ENCODE data around the gene C2orf69. TPM values are rescaled to one million over a fixed set of nuclear protein-coding genes. Genes with fewer than 3 reads are reported as not detected.
"Not testable (repeated sequence)": the region's sequence is repeated elsewhere in the genome, so short reads cannot be mapped to it uniquely, and the experiment has no call there.

Gene C2orf69
- total and polyA plus RNA-seq, 4 donors: 4.5 to 11.1 (median 6.8) TPM

DNA sequence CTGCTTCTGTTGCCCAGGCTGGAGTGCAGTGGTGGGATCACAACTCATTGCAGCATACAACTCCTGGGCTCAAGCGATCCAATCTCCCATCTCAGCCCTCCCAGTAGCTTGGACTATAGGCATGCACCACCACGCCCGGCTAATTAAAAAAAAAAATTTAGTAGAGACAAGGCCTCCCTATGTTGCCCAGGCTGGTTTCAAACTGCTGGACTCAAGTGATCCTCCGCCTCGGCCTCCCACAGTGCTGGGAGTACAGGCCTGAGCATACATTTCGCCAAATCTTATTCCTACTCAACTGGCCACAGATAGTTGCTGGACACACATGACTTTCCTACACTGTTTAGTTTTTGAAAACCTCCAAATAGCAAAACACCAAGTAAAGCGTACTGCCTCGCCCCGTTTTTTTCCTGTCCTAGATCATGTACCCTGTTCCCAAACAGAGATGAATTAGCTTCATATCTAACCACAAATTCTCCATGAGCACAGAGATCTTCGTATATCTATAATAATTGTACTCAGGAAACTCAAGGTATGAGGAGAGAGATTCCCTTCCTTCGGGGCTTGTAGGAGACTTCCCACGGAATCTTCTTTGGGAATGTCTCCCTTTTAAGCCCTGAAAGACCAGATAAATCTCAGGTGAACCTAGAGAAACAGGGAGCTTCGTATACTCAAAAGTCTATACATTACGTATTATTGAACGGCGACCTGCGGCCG lies 598 bp upstream of the C2orf69 start:
- no peak for DNase-seq
- Histone ChIP-seq H3K27ac (ENCODE audit: low read depth in 1 of 2, low read length in 1 of 2) (peak overlapping the region in 1 of 2 donors; percentile 98), H3K4me3 (peak overlapping the region; percentile 91), H3K27me3 (ENCODE audit: control insufficient read depth in 3 of 3, insufficient read depth in 3 of 3, low read length in 2 of 3) (no peaks in the 10 kb centered on the region), H3K9me3 (ENCODE audit: control insufficient read depth in 4 of 4, insufficient read depth in 3 of 4, low read length in 3 of 4) (no peaks in the 10 kb centered on the region), H3K4me1 (ENCODE audit: control insufficient read depth in 5 of 5, insufficient read depth in 5 of 5, low read length in 5 of 5) (peaks cover 1 to 12% (median 10%) of the 10 kb centered on the region in 5 donors), H3K36me3 (ENCODE audit: control insufficient read depth in 4 of 4, insufficient read depth in 4 of 4, low read length in 4 of 4) (no peaks in the 10 kb centered on the region), H3K9ac (ENCODE audit: insufficient read depth in 1 of 2, low read length in 2 of 2) (peak overlapping the region in 1 of 2 donors; percentile 51)
- WGBS, 2 donors: 39 to 45% methylated on average over 18 of the region's 18 CpGs
- ATAC-seq (ENCODE audit: insufficient read depth, low FRiP score): no peak
- TF ChIP-seq, protein P1, sequence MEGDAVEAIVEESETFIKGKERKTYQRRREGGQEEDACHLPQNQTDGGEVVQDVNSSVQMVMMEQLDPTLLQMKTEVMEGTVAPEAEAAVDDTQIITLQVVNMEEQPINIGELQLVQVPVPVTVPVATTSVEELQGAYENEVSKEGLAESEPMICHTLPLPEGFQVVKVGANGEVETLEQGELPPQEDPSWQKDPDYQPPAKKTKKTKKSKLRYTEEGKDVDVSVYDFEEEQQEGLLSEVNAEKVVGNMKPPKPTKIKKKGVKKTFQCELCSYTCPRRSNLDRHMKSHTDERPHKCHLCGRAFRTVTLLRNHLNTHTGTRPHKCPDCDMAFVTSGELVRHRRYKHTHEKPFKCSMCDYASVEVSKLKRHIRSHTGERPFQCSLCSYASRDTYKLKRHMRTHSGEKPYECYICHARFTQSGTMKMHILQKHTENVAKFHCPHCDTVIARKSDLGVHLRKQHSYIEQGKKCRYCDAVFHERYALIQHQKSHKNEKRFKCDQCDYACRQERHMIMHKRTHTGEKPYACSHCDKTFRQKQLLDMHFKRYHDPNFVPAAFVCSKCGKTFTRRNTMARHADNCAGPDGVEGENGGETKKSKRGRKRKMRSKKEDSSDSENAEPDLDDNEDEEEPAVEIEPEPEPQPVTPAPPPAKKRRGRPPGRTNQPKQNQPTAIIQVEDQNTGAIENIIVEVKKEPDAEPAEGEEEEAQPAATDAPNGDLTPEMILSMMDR (IDR thresholded peaks at IDR 0.05; ENCODE audit: control extremely low read depth, extremely low read depth): no peak

DNA sequence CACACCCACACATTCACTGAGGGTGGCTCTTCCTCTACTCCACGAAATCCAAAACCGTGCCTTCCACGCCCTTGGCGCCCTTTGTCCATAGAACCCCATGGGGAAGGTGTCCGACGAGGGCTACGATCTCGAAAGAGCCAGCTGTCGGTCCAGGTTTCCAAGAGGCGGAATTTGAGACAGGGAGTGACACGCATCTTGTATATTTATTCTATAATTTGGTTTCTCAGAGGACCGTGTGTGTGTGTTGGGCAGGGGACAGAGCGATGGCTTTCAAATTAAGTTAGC lies 726 bp downstream of the C2orf69 start:
- DNase-seq (no peak), ATAC-seq (ENCODE audit: insufficient read depth, low FRiP score) (no peak)
- Histone ChIP-seq H3K27me3 (ENCODE audit: control insufficient read depth in 3 of 3, insufficient read depth in 3 of 3, low read length in 2 of 3) (no peaks in the 10 kb centered on the region), H3K9ac (ENCODE audit: insufficient read depth in 1 of 2, low read length in 2 of 2) (peak overlapping the region; percentile 92 to 97), H3K4me3 (peak overlapping the region; percentile 91), H3K4me1 (ENCODE audit: control insufficient read depth in 5 of 5, insufficient read depth in 5 of 5, low read length in 5 of 5) (peaks cover 1 to 12% (median 10%) of the 10 kb centered on the region in 5 donors), H3K27ac (ENCODE audit: low read depth in 1 of 2, low read length in 1 of 2) (peak overlapping the region; percentile 95 to 98), H3K36me3 (ENCODE audit: control insufficient read depth in 4 of 4, insufficient read depth in 4 of 4, low read length in 4 of 4) (peaks cover 0 to 6% (median 4%) of the 10 kb centered on the region in 4 donors), H3K9me3 (ENCODE audit: control insufficient read depth in 4 of 4, insufficient read depth in 3 of 4, low read length in 3 of 4) (peaks cover 0 to 3% (median 1%) of the 10 kb centered on the region in 4 donors)
- WGBS, 2 donors: 0% methylated on average over 13 of the region's 13 CpGs
- TF ChIP-seq, protein P1 (IDR thresholded peaks at IDR 0.05; ENCODE audit: control extremely low read depth, extremely low read depth): no peak

DNA sequence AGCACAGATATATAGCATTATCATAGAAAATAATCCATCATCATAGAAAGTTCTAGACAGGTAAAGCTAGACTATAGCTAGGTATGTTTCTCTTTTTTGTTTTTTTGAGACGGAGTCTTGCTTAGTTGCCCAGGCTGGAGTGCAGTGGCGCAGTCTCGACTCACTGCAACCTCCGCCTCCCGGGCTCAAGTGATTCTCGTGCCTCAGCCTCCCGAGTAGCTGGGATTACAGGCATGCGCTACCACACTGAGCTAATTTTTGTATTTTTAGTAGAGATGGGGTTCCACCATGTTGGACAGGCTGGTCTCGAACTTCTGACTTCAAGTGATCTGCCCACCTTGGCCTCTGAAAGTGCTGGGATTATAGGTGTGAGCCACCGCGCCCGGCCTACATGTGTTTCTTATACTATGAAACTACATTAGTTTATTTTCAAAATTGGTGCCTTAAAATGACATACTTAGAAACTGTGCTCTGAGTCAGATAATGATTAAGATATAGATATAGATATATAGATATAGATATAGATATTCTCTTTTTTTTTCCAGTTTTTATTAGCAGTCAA lies 1.5 kb downstream of the C2orf69 start:
- WGBS, 2 donors: 91 to 94% methylated on average over 12 of the region's 12 CpGs
- H3K27ac ChIP-seq (ENCODE audit: low read depth in 1 of 2, low read length in 1 of 2); H3K4me3 ChIP-seq; ATAC-seq (ENCODE audit: insufficient read depth, low FRiP score); H3K9me3 ChIP-seq (ENCODE audit: control insufficient read depth in 4 of 4, insufficient read depth in 3 of 4, low read length in 3 of 4); H3K27me3 ChIP-seq (ENCODE audit: control insufficient read depth in 3 of 3, insufficient read depth in 3 of 3, low read length in 2 of 3); DNase-seq: not testable (repeated sequence)
- H3K4me1 ChIP-seq (ENCODE audit: control insufficient read depth in 5 of 5, insufficient read depth in 5 of 5, low read length in 5 of 5): peaks cover 1 to 12% (median 10%) of the 10 kb centered on the region in 5 donors
- peaks cover 0 to 13% (median 6%) of the 10 kb centered on the region in 4 donors for H3K36me3 ChIP-seq (ENCODE audit: control insufficient read depth in 4 of 4, insufficient read depth in 4 of 4, low read length in 4 of 4)
- peak overlapping the region in 1 of 2 donors; percentile 97 for H3K9ac ChIP-seq (ENCODE audit: insufficient read depth in 1 of 2, low read length in 2 of 2)

DNA sequence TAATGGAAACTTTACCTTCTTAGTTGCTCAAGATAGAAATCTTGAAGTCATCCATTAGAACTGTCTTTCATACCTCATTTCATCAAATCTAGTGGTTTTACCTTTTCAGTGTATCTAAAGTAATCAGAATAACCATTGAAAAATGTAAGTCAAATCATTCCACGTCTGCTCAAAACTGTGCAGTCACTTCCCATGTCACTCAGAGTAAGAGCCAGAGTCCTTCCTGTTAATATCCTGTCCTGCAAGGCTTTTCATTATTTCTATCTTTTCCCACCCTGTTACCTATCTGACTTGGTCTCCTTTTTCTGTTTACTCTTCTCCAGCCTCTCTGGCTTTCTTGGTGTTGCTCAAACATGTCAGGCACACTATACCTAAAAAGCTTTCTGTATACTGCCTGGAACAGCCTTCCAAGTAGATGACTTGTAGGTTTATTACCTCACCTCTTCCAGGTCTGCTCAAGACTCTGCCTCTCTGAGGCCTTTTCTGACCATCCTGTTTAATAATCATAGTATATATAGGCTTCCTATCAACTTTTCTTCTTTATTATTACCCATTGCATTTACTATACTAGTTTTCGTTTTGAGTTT lies 3.4 kb downstream of the C2orf69 start:
- peaks cover 2 to 20% (median 8%) of the 10 kb centered on the region in 4 donors for H3K36me3 ChIP-seq (ENCODE audit: control insufficient read depth in 4 of 4, insufficient read depth in 4 of 4, low read length in 4 of 4)
- H3K4me3 ChIP-seq: no peak overlapping the region
- 51 to 61% methylated on average over 2 of the region's 2 CpGs for WGBS, 2 donors
- H3K9me3 ChIP-seq (ENCODE audit: control insufficient read depth in 4 of 4, insufficient read depth in 3 of 4, low read length in 3 of 4): peaks cover 0 to 6% (median 2%) of the 10 kb centered on the region in 4 donors
- ATAC-seq (ENCODE audit: insufficient read depth, low FRiP score): no peak
- H3K4me1 ChIP-seq (ENCODE audit: control insufficient read depth in 5 of 5, insufficient read depth in 5 of 5, low read length in 5 of 5): peaks cover 1 to 12% (median 10%) of the 10 kb centered on the region in 5 donors
- no peaks in the 10 kb centered on the region for H3K27me3 ChIP-seq (ENCODE audit: control insufficient read depth in 3 of 3, insufficient read depth in 3 of 3, low read length in 2 of 3)
- TF ChIP-seq, protein P1 (IDR thresholded peaks at IDR 0.05; ENCODE audit: control extremely low read depth, extremely low read depth): no peak
- no peak overlapping the region for H3K27ac ChIP-seq (ENCODE audit: low read depth in 1 of 2, low read length in 1 of 2)
- peak overlapping the region in 1 of 2 donors; percentile 28 for H3K9ac ChIP-seq (ENCODE audit: insufficient read depth in 1 of 2, low read length in 2 of 2)
- DNase-seq: no peak
